22Rv1 (cell line): ENCODE results near the gene C5orf58.

Experiments
- H3K27ac ChIP-seq: fragments of 450-650 bp; 2 replicates; pipeline ENCODE4 v1.5.1; 2017
- CTCF ChIP-seq: fragments of 450-650 bp; IDR thresholded peaks from 2 replicates; pipeline ENCODE4 v1.5.1; 2017; ENCODE audit warnings: mild to moderate bottlenecking
- ZFX ChIP-seq: fragments of 450-650 bp; IDR thresholded peaks from 2 replicates; pipeline ENCODE4 v1.6.1; 2017; ENCODE audit warnings: antibody characterized with exemption, borderline replicate concordance

Gene C5orf58

GRCh38 chr5:170223906-170224305 lies 8.9 kb upstream of the C5orf58 start:
- H3K27ac ChIP-seq = no peak overlapping the region
- TF ChIP-seq ZFX = no peak
- no peak for TF ChIP-seq CTCF

GRCh38 chr5:170225326-170226128 lies 7.3 kb upstream of the C5orf58 start:
- TF ChIP-seq CTCF (peak; percentile 86), ZFX (no peak)
- no peak overlapping the region for H3K27ac ChIP-seq

- peak; percentile 58 for TF ChIP-seq CTCF
- TF ChIP-seq ZFX = no peak
- no peak overlapping the region for H3K27ac ChIP-seq
Observed at GRCh38 chr5:170226129-170226615, 6.6 kb upstream of the C5orf58 start.

- no peak overlapping the region for H3K27ac ChIP-seq
- TF ChIP-seq CTCF (no peak), ZFX (no peak)
Observed at GRCh38 chr5:170226661-170227060, 6.1 kb upstream of the C5orf58 start.

GRCh38 chr5:170228762-170229435 lies 3.9 kb upstream of the C5orf58 start:
- TF ChIP-seq ZFX = no peak
- TF ChIP-seq CTCF = no peak
- H3K27ac ChIP-seq = no peak overlapping the region

- H3K27ac ChIP-seq = no peak overlapping the region
- TF ChIP-seq ZFX (no peak), CTCF (no peak)
Observed at GRCh38 chr5:170233358-170233892, 640 bp downstream of the C5orf58 start.
